ENCODE measurements around the gene EXOC3L1. TPM values are rescaled to one million over a fixed set of nuclear protein-coding genes. Genes with fewer than 3 reads are reported as not detected.

EXOC3L1 gene
- total RNA-seq, 2 experiments from 2014 or later: 0.23 TPM; not detected in 1

DNA sequence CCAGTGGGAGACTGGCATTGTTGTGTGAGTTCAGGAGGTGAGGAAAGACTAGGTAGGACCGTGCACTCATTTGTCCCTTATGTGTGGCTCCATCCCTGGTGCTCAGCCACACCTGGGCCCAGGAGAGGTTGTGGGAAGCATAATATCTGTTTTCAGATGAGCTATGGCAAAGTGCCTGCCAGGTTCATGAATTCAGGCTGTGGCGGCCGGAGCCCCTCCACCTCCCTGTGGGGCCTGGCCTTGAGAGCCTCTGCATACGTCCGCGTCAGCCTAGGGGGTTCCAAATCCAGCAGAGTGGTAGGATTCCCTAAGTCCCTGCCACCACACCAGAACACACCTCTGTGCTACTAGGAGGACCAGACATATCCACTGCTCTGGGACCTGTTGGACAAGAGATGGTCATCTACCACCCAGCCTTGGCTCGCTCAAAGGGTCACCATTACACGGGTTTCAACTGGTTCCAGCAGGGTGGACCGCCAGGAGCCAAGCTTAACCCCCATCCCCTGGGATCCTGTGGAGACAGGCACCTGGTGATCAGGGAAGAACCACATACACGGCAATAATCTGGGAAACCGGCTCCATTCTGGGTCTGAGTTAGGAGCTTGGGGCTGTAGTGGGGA lies 41.2 kb downstream of the EXOC3L1 start:
- TF ChIP-seq, protein P1, sequence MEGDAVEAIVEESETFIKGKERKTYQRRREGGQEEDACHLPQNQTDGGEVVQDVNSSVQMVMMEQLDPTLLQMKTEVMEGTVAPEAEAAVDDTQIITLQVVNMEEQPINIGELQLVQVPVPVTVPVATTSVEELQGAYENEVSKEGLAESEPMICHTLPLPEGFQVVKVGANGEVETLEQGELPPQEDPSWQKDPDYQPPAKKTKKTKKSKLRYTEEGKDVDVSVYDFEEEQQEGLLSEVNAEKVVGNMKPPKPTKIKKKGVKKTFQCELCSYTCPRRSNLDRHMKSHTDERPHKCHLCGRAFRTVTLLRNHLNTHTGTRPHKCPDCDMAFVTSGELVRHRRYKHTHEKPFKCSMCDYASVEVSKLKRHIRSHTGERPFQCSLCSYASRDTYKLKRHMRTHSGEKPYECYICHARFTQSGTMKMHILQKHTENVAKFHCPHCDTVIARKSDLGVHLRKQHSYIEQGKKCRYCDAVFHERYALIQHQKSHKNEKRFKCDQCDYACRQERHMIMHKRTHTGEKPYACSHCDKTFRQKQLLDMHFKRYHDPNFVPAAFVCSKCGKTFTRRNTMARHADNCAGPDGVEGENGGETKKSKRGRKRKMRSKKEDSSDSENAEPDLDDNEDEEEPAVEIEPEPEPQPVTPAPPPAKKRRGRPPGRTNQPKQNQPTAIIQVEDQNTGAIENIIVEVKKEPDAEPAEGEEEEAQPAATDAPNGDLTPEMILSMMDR (IDR thresholded peaks at IDR 0.05): no peak
- DNase-seq (no peak), ATAC-seq (no peak)
- Mint-ChIP-seq H3K4me3 (no peak overlapping the region), H3K4me1 (ENCODE audit: low read depth) (peaks cover 15% of the 10 kb centered on the region), H3K36me3 (ENCODE audit: low read depth) (peaks cover 46% of the 10 kb centered on the region), H3K9me3 (no peaks in the 10 kb centered on the region), H3K27me3 (peaks cover 19% of the 10 kb centered on the region), H3K27ac (no peak overlapping the region)
- POLR2A ChIA-PET: interaction anchor here (0.9 to 1.3 kb wide), 3 partner anchors 9 to 119 kb away, joined by 3 to 4 read pairs (median 3); no protein-coding TSS in a partner anchor
- intact Hi-C loops (cut with micrococcal nuclease): no loop called here
- CTCF ChIA-PET: interaction anchor here (0.8 kb wide), 1 partner anchor 10 kb away, joined by 3 read pairs; no protein-coding TSS in a partner anchor

DNA sequence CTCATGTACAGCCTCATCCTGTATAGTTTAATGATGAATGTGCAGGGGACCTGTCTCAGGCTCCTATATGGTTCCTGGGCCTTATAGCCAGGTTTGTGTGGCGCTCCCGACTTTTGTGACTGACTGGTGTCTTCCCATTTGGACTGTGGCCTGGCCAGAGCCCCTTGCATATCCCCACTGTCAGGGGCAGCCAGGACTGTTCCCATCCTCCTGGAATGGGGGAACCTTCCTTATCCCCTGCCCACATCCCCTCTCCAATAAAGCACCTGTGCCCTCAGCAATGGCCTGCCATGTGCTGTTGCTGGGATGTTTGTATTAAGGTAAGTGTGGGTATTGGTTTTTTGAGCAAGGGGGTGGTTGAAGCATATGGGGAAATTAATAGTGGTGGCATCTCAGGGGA lies 41.7 kb downstream of the EXOC3L1 start:
- POLR2A ChIA-PET: interaction anchor here (1.2 kb wide), 1 partner anchor 65 kb away, joined by 3 read pairs; no protein-coding TSS in a partner anchor
- Mint-ChIP-seq H3K27ac (no peak overlapping the region), H3K36me3 (ENCODE audit: low read depth) (peaks cover 49% of the 10 kb centered on the region), H3K4me1 (ENCODE audit: low read depth) (peaks cover 12% of the 10 kb centered on the region), H3K9me3 (no peaks in the 10 kb centered on the region), H3K27me3 (peaks cover 19% of the 10 kb centered on the region), H3K4me3 (no peak overlapping the region)
- no peak for DNase-seq
- intact Hi-C loops (cut with micrococcal nuclease): no loop called here
- ATAC-seq: no peak
- TF ChIP-seq, protein P1 (IDR thresholded peaks at IDR 0.05): no peak
- CTCF ChIA-PET: no interaction called here

DNA sequence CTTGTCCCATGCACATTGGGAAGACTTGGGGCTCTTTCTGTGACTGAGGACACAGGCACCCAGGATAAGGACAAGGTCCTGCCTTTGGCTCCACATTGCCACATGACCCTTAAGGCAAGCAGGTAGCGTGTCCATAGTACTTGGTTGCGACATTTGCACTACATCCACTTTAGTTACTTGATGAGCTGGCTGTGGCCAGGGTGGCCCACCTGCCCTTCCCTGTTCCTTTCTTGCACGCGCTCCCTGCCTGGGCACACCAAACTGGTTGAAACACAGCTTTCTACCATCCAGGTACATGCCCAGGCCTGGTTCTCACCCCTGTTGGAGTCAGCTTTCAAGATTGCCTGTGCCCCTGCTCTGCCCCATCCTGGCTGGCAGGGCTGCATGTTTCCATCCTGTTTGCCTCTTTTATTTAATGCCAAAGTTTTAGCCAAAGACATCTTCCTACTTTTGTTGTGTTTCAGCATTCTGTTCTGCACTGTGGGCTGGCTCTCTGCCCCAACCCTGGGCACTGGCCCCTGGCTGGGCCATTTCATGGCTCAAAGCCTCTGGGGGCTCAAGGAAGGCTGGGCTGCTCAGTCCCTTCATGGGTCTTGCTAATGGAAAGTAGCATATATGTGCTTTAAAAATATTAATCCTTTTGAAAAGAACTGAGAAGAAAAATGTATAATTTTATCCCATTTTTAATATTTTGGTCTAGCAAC lies 42.3 kb downstream of the EXOC3L1 start:
- Mint-ChIP-seq H3K4me1 (ENCODE audit: low read depth) (peaks cover 7% of the 10 kb centered on the region), H3K9me3 (no peaks in the 10 kb centered on the region), H3K36me3 (ENCODE audit: low read depth) (peaks cover 51% of the 10 kb centered on the region), H3K27ac (no peak overlapping the region), H3K27me3 (peaks cover 12% of the 10 kb centered on the region), H3K4me3 (no peak overlapping the region)
- intact Hi-C loops (cut with micrococcal nuclease): no loop called here
- TF ChIP-seq, protein P1 (IDR thresholded peaks at IDR 0.05): no peak
- DNase-seq (no peak), ATAC-seq (no peak)
- POLR2A ChIA-PET: interaction anchor here (1.2 kb wide), 1 partner anchor 64 kb away, joined by 3 read pairs; no protein-coding TSS in a partner anchor
- CTCF ChIA-PET: no interaction called here

DNA sequence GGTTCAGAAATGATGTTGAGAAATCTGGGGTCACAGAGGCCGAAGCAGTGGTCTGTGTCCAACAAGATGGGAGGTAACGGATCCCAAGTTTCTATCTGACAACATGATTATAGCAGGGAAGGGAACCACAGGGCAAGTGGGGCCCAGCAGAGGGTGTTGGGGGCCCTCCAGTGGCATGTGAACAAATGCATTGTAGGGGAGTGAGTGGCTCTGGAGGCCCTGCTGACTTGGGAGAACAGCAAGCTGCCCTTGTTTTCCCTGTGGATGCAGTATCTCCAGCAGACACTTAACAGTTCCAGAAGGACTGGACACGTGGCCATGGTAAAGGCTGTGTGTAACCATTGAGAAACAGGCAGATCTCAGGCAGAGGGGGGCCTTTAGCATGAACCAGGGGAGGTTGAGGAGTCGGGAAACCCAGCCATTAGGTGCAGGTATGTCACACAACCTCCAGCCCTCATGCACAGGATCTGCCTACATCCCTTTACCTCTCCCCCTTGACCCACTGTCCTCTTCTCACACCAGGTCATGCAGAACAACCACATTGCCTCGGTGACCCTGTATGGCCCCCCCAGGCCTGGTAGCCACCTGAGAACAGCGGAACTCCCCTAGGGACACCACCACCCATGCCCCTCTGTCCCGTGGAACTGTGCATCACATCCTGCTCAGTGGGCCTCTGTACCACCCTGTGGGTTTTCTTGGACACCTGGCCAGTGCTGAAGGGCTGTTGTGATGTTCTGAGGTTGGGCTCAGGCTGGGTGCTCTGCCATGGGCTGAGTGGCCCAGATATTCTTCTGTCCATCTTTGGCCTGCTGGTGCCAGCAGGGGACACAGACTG lies 43.2 kb downstream of the EXOC3L1 start:
- DNase-seq (no peak), ATAC-seq (no peak)
- peaks cover 55% of the 10 kb centered on the region for H3K36me3 Mint-ChIP-seq (ENCODE audit: low read depth)
- ChIA-PET POLR2A (interaction anchor here (1.2 kb wide), 1 partner anchor 63 kb away, joined by 3 read pairs; no protein-coding TSS in a partner anchor), CTCF (interaction anchor here (1.0 kb wide), 1 partner anchor 9 kb away, joined by 7 read pairs; no protein-coding TSS in a partner anchor)
- intact Hi-C loops (cut with micrococcal nuclease): no loop called here
- TF ChIP-seq, protein P1 (IDR thresholded peaks at IDR 0.05): no peak
- no peaks in the 10 kb centered on the region for H3K9me3 Mint-ChIP-seq
- no peak overlapping the region for H3K4me3 Mint-ChIP-seq
- peaks cover 7% of the 10 kb centered on the region for H3K4me1 Mint-ChIP-seq (ENCODE audit: low read depth)
- H3K27ac Mint-ChIP-seq: no peak overlapping the region
- H3K27me3 Mint-ChIP-seq: peaks cover 9% of the 10 kb centered on the region
